NCI-H82 treated with DMSO at 0.1 percent for 48 hours (cell line): ENCODE measurements around the gene DTX1.
"Not testable (repeated sequence)": the region's sequence is repeated elsewhere in the genome, so short reads cannot be mapped to it uniquely, and the experiment has no call there.

Experiments
- DNase-seq: peaks from one replicate; lab custom pipeline; 2025; ENCODE audit not compliant: unreplicated experiment; lab: John Stamatoyannopoulos, UW

The DTX1 gene

DNA sequence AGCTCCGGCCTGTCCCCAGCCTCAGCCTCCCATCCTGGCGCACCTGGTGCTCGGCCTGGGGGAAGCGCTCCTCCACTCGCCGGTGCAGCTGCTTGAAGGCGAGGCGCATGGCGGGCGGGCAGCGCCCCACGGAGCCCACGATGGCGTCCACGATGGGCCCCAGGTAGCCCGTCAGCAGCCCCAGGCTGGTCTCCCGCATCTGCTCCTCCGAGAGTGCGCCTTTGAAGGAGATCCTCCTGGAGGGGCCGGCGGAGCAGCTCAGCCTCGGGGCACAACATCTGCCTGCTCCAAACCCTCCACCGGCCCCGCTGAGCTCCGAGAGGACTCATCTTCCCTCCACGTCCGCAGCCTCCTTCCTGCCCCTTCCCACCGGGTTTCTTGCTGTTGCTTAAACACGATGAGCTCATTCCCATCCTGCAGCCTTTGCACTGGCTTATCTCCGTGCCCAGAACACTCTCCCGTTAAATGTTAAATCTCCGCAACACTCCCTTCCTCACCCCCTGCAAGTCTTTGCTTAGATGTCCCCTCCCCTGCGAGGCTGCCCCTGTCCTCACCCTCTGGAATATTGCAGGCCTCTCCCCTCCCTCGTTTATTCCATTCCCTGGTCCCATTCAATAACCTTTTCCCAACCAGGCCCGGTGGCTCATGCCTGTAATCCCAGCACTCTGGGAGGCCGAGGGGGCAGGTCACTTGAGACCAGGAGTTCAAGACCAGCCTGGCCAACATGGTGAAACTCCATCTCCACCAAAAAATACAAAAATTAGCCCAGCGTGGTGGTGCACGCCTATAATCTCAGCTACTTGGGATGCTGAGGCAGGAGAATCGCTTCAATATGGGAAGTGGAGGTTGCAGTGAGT, 55.7 kb downstream of the DTX1 start:
- DNase-seq: no peak

DNA sequence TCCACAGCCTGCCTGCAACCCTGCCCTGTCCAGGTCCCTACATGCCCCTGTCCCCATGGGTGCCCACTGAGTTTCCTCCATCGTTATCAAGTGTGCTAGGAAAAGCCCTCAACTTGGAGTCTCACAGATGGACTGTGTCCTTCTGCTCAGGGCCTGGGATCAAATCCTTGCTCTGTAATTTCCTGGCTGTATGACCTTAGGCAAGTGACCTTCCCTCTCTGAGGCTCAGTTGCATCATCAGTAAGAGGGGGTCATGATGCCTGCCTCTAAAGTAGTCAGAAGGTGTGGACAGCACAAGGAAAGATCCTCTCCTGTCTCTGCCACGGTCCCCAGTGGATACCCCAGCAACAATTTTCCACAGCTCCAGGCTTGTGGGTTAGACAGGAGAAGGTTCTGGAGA, 56.9 kb downstream of the DTX1 start:
- DNase-seq: no peak

DNA sequence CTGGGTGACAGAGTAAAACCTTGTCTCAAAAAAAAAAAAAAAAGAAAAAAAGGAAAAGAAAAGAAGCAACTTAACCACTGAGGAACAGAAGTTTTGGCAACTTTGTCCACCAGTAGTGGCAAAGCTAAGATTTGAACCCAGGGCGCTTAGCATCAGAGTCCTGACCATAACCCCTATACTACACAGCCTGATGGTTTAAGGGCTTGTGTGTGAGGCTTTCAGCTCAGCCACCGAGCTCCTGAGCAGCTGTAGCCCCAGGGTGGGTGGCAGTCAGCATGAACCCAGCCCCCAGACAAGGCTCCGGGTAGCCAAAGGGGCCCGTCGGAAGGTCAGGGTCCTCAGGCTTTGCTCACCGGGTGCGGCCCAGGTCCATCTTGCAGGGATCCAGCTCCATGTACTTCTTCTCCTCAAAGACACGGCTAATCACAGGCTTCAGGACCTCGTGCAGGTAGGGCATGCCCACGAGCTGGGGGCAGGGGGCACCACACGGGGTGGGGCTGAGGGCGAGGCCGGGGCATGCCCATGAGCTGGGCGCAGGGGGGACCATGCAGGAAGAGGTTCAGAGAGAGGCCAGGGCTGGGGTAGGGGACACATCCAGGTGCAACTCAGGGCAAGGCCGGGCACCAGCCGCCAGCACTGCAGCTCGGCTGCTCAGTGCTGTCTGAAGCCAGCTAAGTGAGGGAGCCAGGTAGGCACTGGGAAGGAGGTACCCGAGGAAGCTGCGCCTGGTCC, 58.1 kb downstream of the DTX1 start:
- no peak for DNase-seq

DNA sequence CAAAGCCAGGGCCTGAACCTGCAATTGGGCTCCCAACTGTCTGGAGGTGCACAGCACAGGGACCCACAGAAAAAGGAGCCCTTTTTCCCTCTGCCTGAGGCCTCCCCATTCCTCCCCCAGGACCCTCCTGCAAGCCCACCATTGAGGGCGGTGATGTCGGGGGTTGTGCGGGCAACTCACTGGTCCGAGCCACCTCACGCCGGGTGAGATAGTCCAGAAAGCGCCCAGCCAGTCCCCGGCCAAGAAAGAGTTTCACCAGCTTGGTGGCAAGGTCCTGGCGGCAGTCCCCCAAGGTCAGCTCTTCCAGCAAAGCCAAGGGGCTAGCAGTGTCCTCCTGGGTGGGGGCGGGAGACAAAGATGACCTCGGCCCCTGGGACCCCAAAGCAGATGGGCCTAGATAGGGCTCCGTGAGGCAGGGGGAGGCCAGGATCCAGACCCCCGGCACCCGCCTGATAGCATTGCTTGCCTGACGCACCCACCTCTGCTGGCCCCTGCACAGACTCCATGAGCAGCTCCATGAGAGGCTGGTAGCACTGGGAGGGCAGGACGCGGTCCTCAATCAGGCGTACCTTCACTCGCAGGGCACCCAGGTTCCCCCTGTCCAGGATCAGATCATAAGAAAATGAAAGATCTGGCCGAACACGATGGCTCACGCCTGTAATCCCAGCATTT, 59.1 kb downstream of the DTX1 start:
- DNase-seq: no peak

DNA sequence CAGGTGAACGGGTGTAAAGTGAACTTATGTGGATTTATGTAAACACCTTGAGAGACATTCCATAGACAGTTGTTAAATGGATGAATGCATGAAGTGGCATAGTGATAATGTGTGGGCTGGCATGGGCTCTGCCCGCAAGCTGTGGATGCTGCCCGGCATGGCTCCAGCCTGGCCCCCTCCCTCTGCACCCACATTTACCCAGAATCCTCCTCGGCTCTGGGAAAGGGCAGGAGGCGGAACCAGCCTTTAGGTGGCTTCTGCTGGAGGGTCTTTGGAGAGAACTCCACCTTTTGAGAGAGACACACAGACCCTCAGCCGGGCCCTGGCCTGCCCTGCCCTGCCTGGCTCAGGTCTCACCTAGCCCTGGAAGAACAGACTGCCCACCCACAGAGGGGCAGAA, 60.3 kb downstream of the DTX1 start:
- DNase-seq: no peak

DNA sequence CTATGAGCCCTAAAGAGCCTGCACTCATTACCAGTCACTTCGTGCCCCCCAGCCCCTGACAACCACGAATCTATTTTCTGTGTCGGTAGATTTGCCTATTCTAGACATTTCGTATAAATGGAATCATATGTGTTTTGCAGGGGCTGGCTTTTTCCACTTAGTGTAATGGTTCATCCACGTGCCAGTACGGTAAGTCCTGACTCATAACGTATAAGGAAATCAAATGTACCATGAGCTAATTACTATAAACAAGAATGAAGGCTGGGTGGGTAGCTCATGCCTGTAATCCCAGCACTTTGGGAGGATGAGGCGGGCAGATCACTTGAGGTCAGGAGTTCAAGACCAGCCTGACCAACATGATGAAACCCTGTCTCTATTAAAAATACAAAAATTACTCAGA, 61.2 kb downstream of the DTX1 start:
- not testable (repeated sequence) for DNase-seq

DNA sequence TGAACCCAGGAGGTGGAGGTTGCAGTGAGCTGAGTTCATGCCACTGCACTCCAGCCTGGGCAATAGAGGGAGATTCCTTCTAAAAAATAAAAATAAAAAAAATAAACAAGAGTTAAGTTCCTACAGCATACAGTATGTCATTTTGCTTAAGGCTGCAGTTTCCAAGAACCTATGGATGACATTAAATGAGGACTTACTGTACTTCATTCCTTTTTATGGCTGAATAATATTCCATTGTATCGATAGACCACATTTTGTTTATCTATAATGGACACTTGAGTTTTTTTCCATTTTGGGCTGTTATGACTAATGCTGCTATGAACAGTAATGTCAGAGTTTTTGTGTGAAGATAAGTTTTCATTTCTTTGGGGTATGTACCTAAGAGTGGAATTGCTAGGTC, 61.6 kb downstream of the DTX1 start:
- DNase-seq: no peak

DNA sequence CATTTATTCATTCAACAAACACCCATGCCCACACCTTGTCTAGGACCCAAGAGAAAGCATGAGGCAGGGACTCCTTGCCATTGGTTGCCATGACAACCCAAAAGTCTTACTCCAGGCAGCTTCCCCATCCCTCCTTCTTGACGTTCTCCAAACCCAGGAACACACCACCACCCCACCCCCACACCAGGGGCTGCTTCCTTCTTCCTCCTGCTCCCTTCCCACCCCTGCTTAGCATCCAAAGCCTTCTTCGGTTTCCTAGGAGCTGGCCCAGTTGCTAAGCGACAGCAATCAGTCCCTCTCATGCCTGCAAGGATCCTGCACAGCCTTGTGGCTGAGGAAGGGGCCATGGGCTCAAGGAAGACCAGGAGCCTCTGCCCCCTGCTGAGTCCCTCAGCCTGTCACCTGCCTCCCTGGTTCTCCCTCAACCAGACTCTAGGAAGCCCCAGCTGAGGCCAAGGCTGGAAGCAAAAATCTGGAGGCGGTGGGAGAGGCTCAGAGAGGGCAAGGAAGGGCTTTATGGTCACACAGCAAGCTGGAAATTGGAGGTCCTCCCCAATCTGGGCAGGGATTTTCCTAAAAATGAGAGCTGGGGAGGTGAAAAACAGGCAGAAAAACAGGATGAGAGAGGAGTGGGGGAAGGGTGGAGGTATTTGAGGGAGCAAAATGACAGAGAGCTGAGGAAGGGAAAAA, 63.6 kb downstream of the DTX1 start:
- no peak for DNase-seq

DNA sequence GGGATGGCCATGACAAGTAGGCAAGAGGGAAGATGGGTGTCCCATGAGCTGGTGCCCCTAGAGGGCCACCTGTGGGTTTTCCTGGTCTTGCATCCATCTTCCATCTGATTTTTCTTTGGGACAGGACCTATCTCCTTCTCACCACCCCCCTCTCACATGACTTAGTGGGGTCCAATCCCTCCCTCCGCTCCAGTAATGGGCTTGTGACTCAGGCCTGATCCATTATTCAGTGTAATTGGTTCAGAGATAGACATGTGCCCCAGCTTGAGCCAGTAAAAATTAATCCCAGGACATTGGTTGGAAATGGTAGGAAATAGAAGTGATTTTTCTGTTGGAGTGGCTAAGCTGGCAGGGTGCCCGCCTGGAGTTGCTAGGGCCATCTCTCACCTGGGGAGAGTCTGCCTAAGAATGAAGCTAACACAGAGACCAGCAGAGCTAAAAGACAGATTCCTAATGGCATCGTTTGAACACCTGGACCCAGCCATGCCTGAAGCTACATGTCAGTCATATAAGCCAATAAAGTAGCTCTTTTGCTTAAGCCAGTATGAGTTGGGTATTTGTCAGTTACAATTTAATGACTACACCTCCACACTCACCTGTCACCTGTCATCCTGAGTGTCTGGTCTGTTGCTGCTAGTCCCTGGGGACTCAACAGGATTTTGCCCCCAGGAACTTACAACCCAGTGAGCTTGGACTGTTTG, 64.3 kb downstream of the DTX1 start:
- DNase-seq: peak; percentile 2

DNA sequence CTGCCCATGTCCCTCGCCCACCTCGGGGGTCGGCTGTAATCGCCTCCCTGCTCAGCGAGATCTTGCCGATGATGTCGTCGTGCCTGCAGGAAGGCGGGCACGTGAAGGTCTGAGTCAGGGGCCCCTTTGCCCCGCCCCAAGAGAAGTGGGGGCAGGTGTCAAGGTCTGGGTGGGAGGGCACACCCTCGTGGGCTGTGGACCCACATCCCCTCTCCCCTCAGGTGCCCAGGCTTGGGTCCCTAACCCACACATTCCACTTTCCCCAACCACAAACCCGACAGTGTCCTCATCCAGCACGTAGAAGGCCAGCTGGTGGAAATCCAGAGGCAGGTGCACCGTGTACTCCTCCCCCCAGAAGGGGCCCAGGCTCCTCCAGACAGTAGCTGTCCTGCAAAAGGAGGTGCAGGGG, 71.3 kb downstream of the DTX1 start:
- DNase-seq: no peak

DNA sequence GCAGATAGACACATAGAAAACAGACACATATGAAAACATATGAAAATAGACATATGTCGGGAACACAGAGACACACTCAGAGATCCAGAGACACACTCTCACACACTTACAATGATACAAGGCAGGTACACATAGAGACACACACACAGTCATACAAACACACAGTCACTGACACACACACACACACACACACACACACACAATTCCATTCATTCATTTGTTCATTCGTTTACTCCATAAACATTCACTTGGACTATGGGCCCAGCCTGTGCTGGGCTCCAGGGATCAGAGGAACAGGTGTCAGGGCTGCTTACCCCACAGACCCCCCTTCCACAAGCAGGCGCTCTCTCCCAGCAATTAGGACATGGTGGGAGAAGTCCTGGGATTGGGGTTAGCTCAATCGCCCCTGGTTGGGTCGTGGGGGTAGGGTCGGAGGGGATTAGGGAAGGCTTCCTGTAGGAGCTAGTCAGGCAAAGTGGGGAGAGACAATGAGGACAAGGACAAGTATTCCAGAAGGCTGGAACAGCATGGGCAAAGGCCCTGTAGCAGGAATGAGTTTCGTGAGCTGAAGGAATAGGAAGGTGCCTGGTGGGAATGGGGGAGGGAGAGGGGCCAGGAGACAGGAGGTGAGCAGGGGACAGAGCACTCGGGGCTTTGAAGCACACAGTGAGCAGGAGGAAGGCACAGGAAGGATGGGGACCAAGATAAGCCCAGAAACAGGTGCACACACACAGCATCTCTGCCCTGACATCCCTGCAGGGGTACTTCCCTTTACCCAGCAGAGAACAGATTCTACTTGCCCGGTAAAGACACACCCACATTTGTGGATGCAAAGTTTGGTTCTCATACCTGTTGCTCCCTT, 72.5 kb downstream of the DTX1 start:
- no peak for DNase-seq

DNA sequence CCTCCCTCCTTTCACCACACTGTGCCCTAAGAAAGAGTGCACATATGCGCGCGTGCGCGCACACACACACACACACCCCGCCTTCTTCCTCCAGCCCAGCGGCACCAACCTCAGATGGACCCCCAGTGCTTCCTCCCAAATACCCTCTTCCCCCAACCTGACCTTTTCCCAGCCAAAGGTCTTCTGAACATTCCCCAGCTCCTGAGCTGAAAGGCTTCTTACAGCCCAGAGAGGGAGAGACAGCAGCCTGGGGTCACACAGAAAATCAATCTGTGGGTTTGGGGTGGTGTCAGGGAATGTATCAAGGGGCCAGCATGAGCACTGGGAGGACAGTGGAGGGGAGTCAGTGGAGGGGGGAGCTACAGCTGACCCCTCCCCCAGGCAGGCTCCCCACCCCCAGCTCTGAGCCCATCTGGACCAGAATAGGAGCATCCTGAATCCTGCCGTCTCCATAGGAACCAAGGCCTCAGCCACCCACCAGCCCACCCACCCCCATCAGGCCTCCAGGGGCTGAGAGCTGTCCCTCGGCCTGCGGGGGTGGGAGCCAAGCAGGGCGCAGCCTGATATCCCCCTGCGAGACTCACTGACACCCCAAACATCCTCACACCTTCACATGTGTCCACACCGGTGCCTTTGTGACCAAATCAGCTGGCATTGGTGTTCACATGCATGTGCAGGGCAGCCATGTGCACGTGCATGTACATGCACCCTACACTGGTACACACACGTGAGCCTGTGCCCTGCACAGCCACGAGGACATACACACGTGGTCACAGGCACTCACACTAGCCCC, 73.3 kb downstream of the DTX1 start:
- no peak for DNase-seq

DNA sequence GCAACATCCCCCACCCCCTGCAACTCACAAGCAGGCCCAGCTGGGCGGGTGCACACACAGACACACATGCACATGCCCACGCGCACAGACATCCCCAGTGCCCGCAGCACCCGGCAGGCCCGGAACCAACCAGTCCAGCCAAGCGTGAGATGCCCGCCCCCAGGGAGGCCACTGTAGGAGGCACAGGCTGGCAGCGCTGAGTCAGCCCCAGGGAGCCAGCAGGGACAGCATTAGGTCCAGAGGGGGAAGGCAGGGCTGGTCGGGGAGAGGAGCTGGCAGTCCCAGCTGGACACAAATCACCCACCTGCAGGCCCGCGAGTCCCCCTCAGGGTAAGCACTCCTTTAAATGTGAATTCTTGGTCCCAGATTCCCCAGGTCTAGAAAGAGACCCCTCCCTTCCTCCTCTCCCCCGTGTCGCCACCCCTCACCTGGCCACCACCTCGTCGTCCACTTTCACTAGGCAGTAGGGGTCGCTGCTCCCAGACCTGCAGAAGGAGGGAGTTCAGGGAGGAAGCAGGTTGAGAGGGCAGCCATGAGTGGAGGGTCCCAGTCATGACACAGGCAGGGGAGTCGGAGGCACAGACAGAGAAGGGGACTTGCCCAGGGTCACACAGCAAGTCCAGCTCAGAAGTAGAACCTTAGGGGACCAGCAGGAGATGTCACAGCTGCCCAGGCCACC, 74.1 kb downstream of the DTX1 start:
- no peak for DNase-seq

DNA sequence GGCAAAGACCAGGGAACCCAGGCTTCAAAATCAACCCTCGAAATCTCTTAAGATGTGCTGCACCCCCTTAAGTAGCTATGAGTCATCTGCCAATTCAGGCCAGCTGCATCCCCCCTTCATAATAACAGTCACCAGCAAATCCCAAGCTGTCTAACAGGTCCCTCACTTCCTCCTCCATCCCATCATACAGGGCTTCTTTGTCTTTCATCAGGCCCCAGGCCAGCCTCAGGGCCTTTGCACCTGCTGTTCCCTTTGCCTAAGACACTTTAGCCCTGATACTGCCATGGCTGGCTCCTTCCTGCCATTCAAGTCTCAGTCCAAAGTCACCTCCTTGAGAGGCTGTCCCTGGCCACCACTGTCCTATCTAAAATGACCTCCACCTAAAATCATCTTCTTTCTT, 75.0 kb downstream of the DTX1 start:
- no peak for DNase-seq

DNA sequence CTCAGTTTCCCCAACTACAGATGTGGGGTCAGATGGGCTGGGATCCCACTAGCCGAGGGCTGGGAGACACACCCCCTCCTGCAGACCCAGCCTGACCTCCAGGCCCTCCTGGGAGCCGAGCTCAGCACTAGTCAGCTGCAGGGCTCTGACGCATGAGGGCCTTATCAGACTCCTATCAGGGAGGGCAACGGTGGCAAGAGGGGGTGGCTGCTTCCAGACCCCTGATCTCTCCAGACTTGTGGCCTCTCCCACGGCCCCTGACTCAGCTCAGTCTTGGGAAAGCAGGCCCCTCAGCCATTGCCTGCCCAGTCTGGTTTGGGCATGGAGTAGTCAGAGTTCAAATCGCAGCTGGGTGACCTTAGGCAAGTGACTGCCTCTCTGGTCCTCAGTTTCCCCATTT, 76.5 kb downstream of the DTX1 start:
- DNase-seq: no peak

DNA sequence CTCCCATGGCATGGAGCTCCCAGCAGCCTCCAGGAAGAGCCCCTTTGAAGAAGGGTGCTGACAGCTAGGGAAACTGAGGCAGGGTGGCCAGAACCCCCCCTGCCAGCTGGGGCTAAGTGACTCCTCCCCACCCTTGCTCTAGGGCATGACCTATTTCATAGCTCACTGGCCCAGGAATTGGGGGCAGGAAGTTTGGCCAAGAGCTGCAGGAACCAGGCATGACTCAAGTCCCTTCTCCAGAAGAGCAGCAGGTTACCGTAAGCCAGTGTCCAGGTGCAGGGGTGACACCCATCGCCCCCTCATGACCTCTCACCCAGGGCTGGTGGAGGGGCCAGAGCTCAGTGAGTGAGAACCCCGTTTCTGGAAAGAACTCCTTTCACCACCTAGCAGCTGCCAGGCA, 77.1 kb downstream of the DTX1 start:
- DNase-seq: no peak

DNA sequence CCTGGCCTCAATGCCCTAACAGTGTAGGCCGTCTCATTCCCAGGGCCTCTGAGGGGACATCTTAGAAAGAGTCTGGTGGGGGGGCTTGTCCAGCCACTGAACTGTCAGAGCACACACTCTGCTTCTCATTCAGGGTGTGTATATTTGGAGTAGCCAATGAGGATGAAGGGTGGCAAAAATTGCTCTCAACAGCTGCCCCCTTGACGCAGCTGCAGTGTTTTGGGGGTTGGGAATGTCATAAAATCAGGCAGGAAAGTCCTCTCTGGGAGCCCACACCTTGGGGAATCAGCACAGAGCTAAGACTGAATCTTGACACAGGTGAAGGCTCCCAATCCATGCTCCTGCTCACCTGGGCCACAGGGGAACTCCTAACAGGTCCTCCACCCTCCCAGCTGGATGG, 77.5 kb downstream of the DTX1 start:
- DNase-seq: no peak

DNA sequence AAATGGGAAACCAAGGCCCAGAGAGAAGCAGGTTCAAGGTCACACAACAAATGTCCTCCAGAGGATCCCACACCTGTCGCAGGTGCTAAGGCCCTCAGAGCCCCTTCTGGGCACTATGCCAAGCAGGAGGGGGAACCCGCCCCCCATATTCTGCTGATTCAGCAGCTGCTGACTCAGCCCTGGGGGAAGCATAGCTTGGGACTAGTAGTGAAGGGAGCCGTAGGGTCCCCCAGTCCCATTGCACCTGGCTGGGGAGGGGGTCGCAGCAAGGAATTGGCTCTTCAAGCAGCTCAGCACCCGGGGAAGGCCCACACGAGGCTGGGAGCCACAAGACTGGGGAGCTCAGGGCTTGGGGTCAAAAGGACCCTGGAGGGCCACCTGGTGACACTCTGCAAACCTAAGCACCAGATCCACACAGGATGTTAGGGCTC, 78.0 kb downstream of the DTX1 start:
- DNase-seq: no peak
